AG04450 (cell line): Measurements from ENCODE around the gene OGFOD2. TPM values are rescaled to one million over a fixed set of nuclear protein-coding genes. Genes with fewer than 3 reads are reported as not detected.

Experiments
- CTCF ChIA-PET: fragments of 300-600, 350-600 bp; formaldehyde crosslinking; extraction: SDS; loops from one replicate; lab custom pipeline; 2022; ENCODE audit warnings: antibody characterized with exemption, inconsistent platforms; lab: Charles Lee
- POLR2A ChIA-PET: fragments of 350-600 bp; formaldehyde crosslinking; extraction: SDS; loops from one replicate; lab custom pipeline; 2021; ENCODE audit warnings: antibody characterized with exemption, inconsistent platforms; lab: Yijun Ruan, JAX
- DNase-seq: peaks from one replicate; pipeline ENCODE4 v3.0.0-alpha.2; 2011; ENCODE audit warnings: low read depth, low spot score
- H3K27ac ChIP-seq: one replicate; pipeline ENCODE4 v1.5.1; 2012; ENCODE audit warnings: low read depth, low read length, control low read depth
- H3K27me3 ChIP-seq: one replicate; pipeline ENCODE4 v1.6.0; 2012; ENCODE audit warnings: low read length; ENCODE audit not compliant: control insufficient read depth, insufficient read depth
- H3K4me3 ChIP-seq: 2 replicates; pipeline ENCODE4 v1.5.1; 2011; ENCODE audit warnings: mild to moderate bottlenecking, low read depth, low read length, control low read depth
- H3K9me3 ChIP-seq: 2 replicates; pipeline ENCODE4 v1.5.1; 2012; ENCODE audit warnings: low read length; ENCODE audit not compliant: control insufficient read depth, insufficient read depth
- polyA plus RNA-seq: library from polyadenylated mRNA; depleted of rRNA; stranded (reverse); fragments of >200 nt; gene quantifications from 2 replicates; pipeline ENCODE4 v1.2.3, GENCODE V29; 2011
- TF ChIP-seq, protein P1 (sequence below): IDR thresholded peaks from 2 replicates; pipeline ENCODE4 v1.5.1; 2011; ENCODE audit warnings: low read depth, low read length, control low read depth, inconsistent platforms

OGFOD2 gene
- polyA plus RNA-seq, 1 experiment = 6.1 TPM

DNA sequence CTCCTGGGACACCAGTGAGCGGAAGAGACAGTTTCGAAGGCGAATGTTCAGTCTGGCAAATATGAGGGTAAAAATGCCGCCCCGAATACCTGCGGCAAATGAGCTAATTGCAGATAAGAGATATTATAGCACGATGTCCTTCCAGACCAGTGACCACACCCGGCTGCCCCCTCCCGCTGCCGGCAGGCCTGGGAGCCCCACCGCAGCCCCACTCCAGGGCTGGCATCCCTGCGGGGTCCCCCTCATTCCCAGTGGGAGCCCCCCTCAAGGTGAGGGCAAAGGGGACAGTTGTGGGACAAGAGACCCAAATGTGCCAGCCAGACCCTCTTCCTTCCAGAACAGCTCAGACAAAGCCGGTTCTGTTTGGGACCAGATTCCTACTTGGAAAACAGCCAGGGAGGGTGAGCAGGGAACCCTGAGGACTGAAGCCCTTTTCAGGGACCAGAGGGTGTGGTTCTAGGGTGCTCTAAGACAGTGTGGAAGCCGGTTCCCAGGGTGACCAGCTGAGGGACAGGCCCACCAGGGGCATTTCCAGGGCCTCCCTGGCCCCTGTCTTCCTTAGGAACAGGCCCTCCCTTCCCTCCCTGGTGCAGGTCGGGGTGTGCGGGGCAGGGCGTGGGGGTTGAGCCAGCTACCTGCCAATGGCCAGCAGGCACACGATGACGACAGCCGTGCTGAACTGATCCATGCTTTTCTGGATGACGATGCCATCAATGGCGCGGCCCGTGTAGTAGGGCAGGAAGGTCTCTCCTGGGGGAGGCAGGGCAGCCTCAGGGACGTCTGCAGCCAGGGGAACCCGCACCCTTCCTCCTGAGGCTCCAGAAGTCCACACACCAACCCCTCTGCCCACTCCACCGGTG, 25.0 kb upstream of the OGFOD2 start:
- H3K27ac ChIP-seq = no peak overlapping the region
- no peak for DNase-seq
- ChIA-PET CTCF (interaction anchor here (0.7 to 8.6 kb wide), 4 partner anchors 89 to 288 kb away, joined by 5 to 75 read pairs (median 22); no protein-coding TSS in a partner anchor), POLR2A (no interaction called here)
- H3K27me3 ChIP-seq = no peaks in the 10 kb centered on the region
- no peaks in the 10 kb centered on the region for H3K9me3 ChIP-seq
- no peak overlapping the region for H3K4me3 ChIP-seq
- TF ChIP-seq, protein P1, sequence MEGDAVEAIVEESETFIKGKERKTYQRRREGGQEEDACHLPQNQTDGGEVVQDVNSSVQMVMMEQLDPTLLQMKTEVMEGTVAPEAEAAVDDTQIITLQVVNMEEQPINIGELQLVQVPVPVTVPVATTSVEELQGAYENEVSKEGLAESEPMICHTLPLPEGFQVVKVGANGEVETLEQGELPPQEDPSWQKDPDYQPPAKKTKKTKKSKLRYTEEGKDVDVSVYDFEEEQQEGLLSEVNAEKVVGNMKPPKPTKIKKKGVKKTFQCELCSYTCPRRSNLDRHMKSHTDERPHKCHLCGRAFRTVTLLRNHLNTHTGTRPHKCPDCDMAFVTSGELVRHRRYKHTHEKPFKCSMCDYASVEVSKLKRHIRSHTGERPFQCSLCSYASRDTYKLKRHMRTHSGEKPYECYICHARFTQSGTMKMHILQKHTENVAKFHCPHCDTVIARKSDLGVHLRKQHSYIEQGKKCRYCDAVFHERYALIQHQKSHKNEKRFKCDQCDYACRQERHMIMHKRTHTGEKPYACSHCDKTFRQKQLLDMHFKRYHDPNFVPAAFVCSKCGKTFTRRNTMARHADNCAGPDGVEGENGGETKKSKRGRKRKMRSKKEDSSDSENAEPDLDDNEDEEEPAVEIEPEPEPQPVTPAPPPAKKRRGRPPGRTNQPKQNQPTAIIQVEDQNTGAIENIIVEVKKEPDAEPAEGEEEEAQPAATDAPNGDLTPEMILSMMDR = no peak

DNA sequence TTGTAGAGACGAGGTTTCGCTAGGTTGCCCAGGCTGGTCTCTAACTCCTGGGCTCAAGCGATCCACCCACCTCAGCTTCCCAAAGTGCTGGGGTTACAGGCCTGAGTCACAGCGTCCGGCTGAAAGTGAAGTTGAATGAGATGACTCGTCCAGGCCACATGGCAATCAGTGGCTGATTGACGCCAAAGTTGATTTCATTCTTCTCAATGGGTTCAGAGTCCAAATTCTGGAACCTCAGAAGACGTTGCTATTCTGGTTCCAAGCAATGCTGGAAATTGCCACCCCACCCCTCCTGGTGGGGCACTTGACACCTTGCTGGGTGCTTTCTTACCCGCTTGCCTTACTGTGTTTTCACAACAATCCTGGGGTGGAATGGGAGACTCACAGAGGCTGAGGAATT, 23.6 kb upstream of the OGFOD2 start:
- Histone ChIP-seq H3K4me3 (no peak overlapping the region), H3K27me3 (no peaks in the 10 kb centered on the region), H3K9me3 (no peaks in the 10 kb centered on the region), H3K27ac (no peak overlapping the region)
- DNase-seq = no peak
- POLR2A ChIA-PET = interaction anchor here (0.5 to 0.9 kb wide), 3 partner anchors 9 to 293 kb away, joined by 3 to 9 read pairs (median 3); no protein-coding TSS in a partner anchor
- TF ChIP-seq, protein P1 = no peak
- CTCF ChIA-PET = interaction anchor here (0.6 to 8.6 kb wide), 7 partner anchors 24 to 287 kb away, joined by 3 to 75 read pairs (median 5); no protein-coding TSS in a partner anchor

DNA sequence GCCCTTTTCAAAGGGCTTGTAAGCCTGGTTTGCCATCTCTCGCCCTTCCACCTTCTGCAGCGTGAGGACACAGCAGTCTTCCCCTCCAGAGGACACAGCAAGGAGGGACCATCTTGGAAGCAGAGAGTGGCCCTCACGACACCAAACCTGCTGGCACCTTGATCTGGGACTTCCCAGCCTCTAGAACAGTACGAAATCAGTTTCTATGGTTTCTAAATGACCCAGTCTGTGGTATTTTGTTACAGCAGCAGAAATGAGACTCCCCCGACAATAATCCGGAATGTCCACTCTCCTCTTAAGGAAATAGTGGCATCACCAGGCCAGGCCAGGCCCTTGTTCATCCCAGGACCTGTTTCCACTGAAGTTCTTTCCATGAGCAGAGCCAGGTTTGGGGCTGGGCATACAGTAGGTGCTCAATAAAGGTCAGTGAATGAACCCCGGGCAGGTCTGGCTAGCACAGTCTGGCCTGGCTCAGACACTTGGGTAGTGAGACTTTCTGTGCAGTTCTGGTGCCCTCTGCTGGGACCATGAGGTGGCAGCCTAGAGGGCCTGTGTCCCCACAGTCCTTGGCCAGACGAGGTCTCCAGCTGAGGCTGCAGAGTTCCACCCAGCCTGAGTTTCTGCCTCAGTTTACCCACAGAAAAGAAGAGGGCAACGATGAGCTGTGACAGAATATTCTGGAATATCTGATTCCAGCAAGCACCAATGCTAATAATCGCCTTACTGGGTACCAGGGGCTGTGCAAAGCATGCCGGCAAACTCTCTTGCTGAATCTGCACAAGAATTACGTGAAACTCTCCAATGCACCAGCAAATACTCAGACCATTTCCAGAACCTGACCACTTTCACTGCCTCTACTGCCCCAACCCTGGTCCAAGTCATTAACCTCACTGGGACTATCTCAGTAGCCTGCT, 22.8 kb upstream of the OGFOD2 start:
- Histone ChIP-seq H3K4me3 (no peak overlapping the region), H3K27me3 (no peaks in the 10 kb centered on the region), H3K9me3 (no peaks in the 10 kb centered on the region), H3K27ac (no peak overlapping the region)
- CTCF ChIA-PET = interaction anchor here (0.6 to 8.6 kb wide), 26 partner anchors 13 to 286 kb away, joined by 3 to 75 read pairs (median 4); partner anchors contain the start of gene OGFOD2
- DNase-seq = no peak
- POLR2A ChIA-PET = interaction anchor here (0.5 kb wide), 1 partner anchor 292 kb away, joined by 3 read pairs; no protein-coding TSS in a partner anchor
- TF ChIP-seq, protein P1 = peak; percentile 87

DNA sequence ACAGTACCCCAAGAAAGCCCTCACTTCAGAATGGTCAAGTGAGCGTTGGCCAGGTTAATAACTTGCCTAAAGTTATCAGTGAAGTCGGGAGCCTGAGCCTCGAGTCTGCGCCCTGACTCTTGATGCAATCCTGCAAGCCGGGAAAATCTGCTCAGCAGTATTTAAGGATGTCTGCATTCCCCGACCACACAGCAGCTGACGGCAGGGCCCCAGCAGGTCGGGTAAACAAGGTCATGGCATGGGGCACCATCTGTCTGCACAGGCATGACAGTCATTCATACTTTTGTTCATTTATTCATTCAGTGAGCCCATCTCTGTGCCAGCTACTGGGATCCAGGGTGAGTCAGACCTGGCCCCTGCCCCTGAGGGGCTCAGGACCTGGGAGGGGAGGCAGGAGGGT, 19.9 kb upstream of the OGFOD2 start:
- POLR2A ChIA-PET = no interaction called here

More for the DNA sequence above, 19.9 kb upstream of the OGFOD2 start:
- DNase-seq = no peak
- no peak overlapping the region for H3K27ac ChIP-seq
- no peaks in the 10 kb centered on the region for H3K27me3 ChIP-seq
- TF ChIP-seq, protein P1 = no peak
- no peaks in the 10 kb centered on the region for H3K9me3 ChIP-seq
- no peak overlapping the region for H3K4me3 ChIP-seq
- CTCF ChIA-PET = interaction anchor here (0.5 to 8.6 kb wide), 4 partner anchors 94 to 762 kb away, joined by 4 to 75 read pairs (median 6); no protein-coding TSS in a partner anchor
